GM21381 (cell line): ENCODE results near the gene GPR150.

ENCODE experiments used
- ATAC-seq: cut with Tn5 transposase; IDR thresholded peaks from one replicate; pipeline ENCODE4 v1.9.1; 2021; ENCODE audit warnings: mild to moderate bottlenecking, moderate library complexity; ENCODE audit not compliant: unreplicated experiment

GPR150 gene

DNA sequence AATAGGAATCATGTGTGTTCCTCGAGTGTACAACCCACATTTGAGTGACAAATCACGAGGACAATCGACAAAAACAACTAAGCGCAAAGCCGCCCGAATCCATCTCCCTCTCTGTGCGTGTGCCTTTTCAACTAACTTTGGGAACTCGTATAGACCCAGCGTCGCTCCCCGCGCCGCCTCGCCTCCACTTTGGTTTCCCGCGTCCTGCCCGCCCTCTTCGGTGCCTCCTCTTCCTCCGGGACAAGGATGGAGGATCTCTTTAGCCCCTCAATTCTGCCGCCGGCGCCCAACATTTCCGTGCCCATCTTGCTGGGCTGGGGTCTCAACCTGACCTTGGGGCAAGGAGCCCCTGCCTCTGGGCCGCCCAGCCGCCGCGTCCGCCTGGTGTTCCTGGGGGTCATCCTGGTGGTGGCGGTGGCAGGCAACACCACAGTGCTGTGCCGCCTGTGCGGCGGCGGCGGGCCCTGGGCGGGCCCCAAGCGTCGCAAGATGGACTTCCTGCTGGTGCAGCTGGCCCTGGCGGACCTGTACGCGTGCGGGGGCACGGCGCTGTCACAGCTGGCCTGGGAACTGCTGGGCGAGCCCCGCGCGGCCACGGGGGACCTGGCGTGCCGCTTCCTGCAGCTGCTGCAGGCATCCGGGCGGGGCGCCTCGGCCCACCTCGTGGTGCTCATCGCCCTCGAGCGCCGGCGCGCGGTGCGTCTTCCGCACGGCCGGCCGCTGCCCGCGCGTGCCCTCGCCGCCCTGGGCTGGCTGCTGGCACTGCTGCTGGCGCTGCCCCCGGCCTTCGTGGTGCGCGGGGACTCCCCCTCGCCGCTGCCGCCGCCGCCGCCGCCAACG is at the start of gene GPR150:
TSS of gene GPR150 (plus strand) at position 58 of the 840 bp plus-strand sequence. CDS start at position 247, 189 bp downstream.
- ATAC-seq, result peak; percentile 62

DNA sequence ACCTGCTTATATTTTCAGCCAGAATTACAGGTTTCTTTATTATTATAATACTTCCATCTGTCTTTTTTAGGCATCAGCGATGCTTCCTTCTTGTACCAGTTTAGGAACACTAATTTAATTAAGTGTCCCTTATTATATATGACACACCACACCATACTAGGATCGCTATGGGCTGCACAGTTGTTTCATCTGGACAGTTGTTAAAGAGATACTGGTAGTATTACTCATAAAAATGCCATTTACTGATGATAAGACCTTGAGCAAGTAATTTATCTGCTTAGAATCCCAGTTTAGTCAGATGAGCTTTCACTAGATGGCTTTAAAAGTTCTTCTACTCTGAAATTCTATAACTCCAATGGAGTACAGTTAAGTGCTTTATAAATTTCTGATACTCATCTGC is 47.9 kb upstream of the GPR150 start:
- no peak for ATAC-seq

GRCh38 chr5:95581576-95581975 is 38.3 kb upstream of the GPR150 start:
- no peak for ATAC-seq

- no peak for ATAC-seq
Measured at GRCh38 chr5:95583992-95584391, 35.9 kb upstream of the GPR150 start.

DNA sequence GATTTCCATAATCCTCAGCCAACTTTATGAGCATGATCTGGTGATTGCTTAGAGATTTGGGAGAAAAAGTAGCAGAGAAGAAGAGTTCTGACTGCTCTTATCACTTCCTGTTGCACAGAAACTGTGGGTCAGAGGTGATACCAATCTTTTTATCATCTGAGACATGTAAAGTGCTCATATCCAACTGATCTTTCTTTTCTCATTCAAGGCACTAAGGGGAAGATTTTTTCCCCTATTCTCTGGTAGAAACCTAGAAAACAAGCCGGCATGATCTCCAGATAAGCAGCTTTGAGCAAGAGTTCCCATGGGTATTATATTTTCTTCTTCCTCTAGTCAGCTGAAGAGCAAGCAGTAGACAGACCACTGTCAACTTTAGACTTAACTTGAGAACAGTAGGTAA is 29.0 kb upstream of the GPR150 start:
- ATAC-seq, result no peak

GRCh38 chr5:95591490-95591901 is 28.4 kb upstream of the GPR150 start:
- peak; percentile 65 for ATAC-seq

DNA sequence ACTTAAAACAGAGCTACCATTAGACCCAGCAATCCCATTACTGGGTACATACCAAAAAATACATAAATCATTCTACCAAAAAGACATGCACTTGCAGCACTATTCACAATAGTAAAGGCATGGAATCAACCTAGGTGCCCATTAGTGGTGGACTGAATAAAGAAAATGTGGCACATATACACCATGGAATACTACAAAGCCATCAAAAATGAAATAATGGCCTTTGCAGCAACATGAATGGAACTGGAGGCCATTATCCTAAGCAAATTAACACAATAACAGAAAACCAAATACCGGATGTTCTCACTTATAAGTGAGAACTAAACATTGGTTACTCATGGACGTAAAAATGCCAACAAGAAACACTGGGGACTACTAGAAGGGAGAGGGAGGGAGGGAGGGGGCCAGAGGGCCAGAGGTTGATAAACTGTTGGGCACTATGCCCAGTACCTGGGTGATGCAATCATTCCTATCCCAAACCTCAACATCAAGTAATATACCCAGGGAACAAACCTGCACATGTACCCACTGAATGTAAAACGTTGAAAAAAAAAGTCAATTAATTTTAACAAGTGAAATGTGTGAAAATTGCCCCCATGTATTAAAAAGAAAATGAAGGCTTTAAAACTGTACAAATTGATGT is 24.5 kb upstream of the GPR150 start:
- no peak for ATAC-seq

- ATAC-seq, result no peak
Measured at GRCh38 chr5:95599252-95599651, 20.6 kb upstream of the GPR150 start.

GRCh38 chr5:95600557-95600956 is 19.3 kb upstream of the GPR150 start:
- ATAC-seq, result no peak

DNA sequence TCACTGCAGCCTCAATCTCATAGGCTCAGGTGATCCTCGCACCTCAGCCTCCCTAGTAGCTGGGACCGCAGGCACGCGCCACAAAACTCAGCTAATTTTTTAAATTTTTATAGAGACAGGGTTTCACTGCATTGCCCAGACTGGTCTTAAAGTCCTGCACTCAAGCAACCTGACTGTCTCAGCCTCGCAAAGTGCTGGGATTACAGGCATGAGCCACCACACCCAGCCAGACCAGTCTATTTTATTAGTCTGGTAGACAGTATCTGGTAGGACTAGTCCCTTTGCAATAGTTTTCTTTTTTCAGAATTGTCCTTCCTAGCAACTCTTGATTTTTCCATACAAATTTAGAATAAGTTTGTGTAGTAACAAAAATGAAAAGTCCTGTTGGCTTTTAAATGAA is 14.1 kb upstream of the GPR150 start:
- no peak for ATAC-seq

DNA sequence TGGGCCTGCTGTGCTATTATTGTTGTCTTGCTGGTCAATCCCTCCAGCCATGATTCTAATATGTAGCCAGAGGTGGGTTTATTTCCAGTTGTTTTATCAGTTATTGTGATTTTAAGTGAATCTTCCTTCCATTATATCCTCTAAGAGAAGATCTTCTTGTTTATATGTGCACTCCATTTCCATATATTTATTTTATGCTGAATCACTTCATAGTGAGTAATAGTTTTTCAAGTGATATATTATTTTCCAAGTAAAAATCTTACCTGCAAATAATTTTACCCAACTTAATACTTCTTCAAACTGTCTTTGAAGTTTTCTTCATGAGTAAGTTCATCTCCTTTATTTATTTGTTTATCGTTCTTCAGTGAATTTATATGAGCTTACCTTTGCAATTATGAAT is 13.5 kb upstream of the GPR150 start:
- no peak for ATAC-seq

DNA sequence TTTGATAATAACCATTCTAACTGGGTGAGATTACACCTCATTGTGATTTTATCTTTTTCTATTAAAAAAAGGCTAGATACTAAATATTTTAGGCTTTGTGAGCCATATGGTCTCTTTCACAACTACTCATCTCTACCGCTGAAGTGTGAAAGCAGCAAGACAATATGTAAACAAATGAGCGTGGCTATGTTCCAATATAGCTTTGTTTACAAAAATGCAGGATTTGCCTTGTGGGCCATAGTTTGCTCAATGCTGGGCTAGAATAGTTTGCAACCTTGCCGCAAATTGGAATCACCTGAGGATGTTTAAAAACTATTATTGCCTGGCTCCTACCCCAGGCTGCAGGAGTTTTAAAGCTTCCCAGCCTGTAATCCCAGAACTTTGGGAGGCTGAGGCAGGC is 10.2 kb upstream of the GPR150 start:
- no peak for ATAC-seq

- ATAC-seq, result no peak
Measured at GRCh38 chr5:95610546-95610945, 9.3 kb upstream of the GPR150 start.

- no peak for ATAC-seq
Measured at GRCh38 chr5:95611396-95611795, 8.5 kb upstream of the GPR150 start.

DNA sequence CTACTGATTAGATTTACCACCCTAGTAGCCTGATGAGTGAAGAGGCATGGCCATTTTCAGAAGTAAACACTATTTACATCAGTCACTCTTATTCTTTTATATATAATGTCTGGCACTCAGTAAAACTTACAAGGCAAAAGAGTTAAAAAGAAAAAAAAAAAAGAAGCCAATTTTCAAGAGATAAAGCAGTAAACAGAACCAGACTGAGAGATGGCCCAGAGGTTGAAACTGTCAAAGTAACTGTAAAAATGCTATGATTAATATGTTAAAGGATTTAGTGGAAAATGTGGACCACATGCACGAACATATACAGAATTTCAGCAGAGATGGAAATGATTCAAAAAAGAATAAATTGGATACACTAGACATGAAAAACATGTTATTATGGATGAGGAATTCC is 6.4 kb upstream of the GPR150 start:
- ATAC-seq, result no peak

DNA sequence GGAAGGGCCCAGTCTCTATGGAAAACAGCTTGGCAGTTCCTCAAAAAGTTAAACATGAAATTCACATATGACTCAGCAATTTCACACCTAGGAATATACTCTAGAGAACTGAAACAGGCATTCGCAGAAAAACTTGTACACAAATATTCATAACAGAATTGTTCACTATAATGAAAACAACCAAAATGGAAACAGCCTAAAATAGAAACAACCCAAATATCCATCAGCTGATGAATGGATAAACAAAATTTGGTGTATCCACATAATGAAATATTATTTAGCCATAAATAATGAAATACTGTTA is 4.8 kb upstream of the GPR150 start:
- ATAC-seq, result peak; percentile 50

DNA sequence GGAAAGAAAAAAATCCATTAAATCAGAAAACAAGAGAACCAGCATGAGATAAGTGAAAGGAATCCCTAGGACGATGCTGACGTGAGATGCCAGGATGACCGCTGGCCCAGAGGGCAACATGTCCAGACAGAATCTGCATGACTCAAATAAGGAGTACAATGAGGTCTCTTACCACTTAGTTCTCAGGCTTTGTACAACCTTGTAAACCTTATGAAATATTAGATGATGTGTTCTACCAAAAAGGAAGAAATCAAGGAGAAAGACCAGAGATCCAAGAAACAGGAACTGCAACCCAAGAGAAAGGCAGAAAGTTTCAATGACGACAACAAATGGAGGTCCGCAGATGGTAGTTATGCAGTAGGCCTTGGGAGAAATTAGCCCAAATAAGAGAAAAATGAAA is 2.8 kb upstream of the GPR150 start:
- ATAC-seq, result no peak

GRCh38 chr5:95619096-95619495 is 791 bp upstream of the GPR150 start:
- no peak for ATAC-seq

- no peak for ATAC-seq
Measured at GRCh38 chr5:95619514-95620029, 315 bp upstream of the GPR150 start.

DNA sequence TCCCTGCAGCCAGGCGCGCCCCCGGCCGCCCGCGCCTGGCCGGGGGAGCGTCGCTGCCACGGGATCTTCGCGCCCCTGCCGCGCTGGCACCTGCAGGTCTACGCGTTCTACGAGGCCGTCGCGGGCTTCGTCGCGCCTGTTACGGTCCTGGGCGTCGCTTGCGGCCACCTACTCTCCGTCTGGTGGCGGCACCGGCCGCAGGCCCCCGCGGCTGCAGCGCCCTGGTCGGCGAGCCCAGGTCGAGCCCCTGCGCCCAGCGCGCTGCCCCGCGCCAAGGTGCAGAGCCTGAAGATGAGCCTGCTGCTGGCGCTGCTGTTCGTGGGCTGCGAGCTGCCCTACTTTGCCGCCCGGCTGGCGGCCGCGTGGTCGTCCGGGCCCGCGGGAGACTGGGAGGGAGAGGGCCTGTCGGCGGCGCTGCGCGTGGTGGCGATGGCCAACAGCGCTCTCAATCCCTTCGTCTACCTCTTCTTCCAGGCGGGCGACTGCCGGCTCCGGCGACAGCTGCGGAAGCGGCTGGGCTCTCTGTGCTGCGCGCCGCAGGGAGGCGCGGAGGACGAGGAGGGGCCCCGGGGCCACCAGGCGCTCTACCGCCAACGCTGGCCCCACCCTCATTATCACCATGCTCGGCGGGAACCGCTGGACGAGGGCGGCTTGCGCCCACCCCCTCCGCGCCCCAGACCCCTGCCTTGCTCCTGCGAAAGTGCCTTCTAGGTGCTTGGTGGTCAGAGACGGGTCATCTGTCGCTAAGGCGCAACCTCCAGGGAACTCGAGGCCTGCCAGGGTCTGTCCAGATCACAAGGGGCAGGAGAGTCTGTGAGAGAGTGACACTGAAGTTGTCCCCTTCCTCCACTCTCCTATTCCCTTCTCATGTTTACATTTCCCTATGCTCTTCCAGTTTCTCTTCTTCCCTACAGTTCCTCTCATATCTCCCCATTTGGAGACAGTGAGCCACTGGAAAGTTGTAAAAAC is 1.3 kb downstream of the GPR150 start:
- ATAC-seq, result peak; percentile 39
